Renal cortex interstitium (tissue), 11 donors: ENCODE data around the gene S100A8. TPM values are rescaled to one million over a fixed set of nuclear protein-coding genes. Genes with fewer than 3 reads are reported as not detected.
A peak's percentile ranks its signal among the peaks of the same experiment; 100 is the strongest.
"Not testable (repeated sequence)": the region's sequence is repeated elsewhere in the genome, so short reads cannot be mapped to it uniquely, and the experiment has no call there.

ENCODE experiments used
- DNase-seq, 11 donors: peaks; one replicate each; pipeline ENCODE4 v3.0.0-alpha.2; 2013; ENCODE audit warnings: low read depth in 9 of 11, low spot score in 4 of 11; ENCODE audit errors: extremely low read depth in 1 of 11
- polyA plus RNA-seq, 3 donors: library from polyadenylated mRNA; unstranded; fragments of 120-200 nt; gene quantifications; one replicate each; pipeline ENCODE4 v1.2.1, GENCODE V29; 2013; ENCODE audit not compliant: insufficient read length in 3 of 3

S100A8 gene
- polyA plus RNA-seq, 3 donors: 9.8 to 24.0 (median 20.8) TPM

DNA sequence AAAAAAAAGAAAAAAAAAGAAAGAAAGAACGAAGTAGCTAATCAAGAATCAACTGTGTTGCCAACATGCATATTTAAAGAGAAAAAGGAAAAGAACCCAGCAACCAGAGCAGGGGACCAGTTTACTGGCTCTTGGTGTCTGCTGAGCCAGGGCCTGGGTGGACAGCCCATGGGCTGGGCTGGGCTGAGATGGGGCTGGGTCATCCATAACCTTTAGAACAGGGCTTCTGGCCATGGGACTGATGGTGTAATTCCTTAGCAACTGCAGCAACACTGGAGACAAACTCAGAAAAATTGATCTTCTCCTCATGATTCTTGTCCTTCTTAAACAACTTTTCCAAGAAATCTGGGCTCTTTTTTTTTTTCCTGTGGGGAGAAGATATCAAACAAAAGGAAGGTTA is 35.9 kb upstream of the S100A8 start:
- no peak for DNase-seq

DNA sequence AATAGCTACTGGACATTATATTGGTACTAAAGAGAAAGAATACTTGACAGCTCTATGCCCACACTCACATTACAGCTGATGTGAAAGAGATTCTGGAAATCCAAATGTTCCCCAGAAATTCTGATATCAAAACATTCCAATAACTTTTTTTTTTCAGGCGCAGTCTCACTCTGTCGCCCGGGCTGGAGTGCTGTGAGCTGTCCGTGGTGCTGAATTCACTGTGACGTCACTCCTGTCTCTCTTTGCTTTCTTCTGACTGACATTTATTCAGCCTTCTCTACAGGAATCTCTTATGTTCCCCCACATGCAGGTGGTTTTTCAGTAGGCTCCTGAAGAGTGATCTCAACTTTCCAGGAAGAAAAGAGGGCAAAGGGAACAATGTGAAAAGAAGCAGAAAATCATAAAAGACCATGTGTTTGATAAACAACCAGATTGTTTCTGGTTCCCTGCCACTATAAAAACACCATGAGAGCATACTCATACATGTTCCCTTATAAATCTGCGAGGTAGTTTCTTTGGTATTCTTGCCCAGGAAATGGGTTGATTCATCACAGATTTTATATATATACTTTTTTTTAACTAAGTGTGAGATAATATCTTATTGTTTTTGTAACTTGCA is 31.7 kb upstream of the S100A8 start:
- peak; percentile 56 to 85 (median 73) for DNase-seq

DNA sequence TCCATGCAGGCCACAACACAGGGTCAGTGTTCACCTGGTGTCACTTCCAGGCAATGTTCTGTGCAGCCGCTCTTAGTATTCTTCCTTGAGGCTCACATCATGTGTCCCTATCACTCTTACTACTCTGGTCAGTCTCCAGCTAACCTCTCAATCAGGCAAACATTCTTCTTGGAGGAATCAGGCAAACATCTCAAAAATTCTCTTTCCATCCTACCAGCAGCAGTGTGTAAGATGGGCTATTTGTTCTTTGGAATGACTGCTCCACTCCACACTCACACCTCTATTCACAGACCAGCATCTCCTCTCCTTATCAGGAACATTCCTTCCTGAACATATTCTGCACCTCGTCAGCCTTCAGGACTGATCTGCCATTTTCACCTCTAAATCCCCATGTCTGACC is 29.4 kb upstream of the S100A8 start:
- DNase-seq: no peak

DNA sequence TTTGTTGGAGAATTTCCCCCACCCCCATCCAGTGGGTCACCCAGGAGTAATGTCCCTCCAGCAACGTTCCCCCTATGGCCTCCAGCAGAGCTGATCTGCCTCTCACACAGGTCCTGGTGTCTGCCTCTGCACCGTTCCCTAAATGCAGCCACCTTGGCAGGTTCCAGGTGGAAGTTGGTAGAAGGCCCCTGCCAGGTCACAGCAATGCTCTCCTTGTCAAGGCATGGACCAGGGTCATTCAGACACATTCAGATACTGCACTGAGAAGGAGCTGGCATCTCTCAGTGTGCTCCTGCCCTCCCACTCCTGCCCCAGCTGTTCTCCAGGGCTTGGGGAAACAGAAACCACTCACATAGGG is 28.5 kb upstream of the S100A8 start:
- not testable (repeated sequence) for DNase-seq

DNA sequence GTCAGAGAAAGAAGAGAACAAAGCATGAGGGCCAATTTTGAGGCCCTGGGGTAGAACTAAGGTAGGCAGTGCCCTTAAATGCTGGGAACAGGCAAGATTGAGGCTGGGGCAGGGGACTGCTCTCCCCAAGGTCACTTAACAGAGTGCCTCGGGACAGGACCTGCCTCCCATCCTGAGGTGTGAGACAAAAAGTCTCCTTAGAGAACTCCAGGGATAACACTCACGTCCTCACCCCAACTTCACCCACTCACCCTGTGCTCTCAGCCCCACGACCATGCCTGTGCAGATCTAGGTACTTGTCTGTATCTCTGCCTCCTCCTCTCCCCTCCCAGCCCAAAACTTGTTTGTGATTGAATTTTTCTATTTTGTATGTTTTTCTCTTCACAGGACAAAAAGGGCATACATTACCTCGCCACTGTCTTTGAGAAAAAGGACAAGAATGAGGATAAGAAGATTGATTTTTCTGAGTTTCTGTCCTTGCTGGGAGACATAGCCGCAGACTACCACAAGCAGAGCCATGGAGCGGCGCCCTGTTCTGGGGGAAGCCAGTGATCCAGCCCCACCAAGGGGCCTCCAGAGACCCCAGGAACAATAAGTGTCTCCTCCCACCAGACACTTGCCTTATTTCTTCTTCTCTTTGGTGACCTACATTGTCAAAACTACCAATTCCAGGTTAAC is 28.0 kb upstream of the S100A8 start:
- DNase-seq: not testable (repeated sequence)

DNA sequence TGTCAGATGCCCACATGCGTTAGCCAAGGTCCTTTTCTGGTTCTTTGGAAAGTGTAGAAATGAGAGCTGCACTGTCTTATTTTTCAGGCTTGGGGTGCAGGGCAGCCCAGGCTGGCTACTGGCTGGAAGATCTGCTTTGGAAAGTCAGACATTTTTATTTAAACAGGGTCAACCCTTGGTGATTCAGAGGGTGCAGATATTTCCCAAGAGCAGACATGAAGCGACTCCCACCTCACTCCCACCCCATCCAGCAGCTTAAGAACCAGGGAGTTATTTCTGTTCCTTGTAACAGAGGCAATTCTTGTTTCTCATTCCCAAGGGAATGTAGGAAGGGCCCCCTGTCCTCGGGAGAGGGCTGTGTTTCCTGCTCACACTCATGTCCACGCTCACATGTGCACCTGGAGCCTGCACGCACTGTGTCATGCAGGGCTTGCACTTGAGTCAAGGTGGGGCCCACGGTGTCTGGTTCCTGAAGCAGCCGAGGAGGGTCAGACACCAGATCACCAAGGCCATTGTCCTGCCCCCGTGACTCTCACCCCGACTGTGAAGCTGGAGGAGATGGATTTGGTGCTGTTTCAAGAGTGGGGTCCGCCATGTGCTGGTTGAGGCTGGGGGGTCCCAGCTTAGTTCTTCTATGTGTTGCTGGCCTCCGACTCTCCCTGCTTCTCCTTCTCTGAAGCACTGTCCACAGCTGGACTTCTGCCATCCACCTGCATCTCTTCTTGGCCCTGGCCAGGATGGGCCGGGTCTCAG is 26.4 kb upstream of the S100A8 start:
- DNase-seq: no peak

DNA sequence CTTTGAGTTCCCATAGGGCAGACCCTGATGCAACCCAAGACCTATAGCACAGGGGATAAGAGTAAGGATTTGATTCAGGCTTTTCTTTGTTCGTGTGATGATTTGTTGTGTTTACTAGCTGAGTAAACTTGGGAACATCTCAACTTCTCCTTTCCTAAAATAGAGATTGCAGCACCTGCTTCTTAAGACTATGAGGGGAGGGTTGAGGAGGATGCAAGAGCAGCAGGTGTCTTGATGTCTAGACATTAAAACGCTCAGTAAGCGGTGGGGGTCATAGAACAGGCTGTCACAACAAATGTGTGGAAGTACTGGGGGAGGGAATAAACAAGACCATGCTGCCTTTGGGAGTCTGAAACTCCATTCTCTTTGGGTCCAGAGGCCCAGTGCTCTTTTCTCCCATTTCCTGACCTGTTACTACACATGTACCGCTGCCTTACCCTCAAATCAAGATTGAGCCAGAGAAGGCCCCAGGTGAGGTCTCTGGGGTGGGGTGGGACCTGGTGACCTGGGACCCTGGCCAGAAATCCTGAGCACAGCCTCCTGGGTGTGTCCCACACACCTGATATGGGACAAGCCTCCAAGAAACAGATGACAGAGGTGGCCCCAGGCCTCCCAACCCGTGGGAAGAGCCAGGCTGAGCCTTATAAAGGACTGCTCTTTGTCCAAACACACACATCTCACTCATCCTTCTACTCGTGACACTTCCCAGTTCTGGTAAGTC is 25.1 kb upstream of the S100A8 start, which contains the start of gene S100A7A:
Gene S100A7A (plus strand): TSS at position 671 of the 721 bp plus-strand sequence. CDS start 1,563 bp downstream, outside the sequence.
- no peak for DNase-seq

DNA sequence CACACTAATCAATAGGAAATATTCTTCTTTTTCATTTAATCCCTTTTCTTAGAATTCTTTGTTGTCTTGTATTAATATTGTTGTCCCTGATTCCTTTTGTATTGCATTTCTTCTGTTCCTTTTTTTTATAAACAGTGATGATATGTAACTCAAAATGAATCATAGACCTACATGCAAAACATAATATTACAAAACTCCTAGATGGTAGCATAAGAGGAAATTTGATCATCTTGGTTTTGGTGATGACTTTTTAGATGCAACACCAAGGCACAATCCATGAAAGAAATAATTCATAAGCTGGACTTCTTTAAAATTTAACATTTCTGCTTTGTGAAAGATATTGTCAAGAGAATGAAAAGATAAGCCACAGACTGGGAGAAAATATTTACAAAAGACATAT is 23.1 kb upstream of the S100A8 start:
- DNase-seq: not testable (repeated sequence)

DNA sequence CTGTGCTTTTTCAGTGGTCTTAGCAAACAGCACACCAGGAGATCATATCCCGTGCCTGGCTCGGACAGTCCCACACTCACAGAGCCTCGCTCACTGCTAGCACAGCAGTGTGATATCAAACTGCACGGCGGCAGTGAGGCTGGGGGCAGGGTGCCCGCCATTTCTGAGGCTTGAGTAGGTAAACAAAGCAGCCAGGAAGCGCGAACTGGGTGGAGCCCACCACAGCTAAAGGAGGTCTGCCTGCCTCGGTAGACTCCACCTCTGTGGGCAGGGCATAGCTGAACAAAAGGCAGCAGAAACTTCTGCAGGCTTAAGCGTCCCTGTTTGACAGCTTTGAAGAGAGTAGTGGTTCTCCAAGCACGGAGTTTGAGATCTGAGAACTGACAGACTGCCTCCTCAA is 16.4 kb upstream of the S100A8 start:
- not testable (repeated sequence) for DNase-seq

DNA sequence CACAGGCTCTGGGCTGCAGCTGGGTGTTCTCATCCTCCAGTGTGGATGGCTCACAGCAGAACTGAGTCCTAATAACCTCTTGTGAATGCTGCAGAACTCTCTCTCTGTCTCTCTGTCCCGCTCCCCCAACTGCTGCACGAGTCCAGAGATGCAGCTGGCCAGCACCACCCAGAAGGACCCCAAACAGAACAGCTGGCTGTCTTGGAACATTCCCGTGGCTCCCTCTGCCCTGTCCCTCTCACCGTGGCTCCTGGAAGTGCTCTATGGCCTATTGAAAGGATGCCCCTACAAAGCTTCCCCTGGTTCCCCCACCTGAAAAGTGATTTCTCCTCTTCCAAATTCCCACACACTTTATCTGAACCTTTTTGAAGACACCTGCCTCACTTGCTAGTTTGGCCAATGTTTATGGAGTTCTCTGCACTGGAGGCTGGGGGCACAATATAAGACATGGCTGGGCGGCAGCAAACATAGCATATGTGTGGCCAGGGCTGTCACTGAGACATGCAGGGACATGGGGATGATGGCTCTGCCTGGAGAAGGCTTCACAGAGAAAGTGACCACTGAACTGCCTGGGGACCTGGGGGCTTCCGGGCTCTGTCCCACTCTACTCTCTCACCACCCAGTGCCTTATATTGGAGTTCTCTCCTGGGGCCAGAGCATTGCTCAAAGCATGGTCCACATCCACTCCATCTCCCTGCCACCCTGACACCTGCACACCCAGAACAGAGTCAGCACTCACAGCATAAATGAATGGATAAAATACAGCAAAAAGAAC is 15.1 kb upstream of the S100A8 start:
- DNase-seq: not testable (repeated sequence)

DNA sequence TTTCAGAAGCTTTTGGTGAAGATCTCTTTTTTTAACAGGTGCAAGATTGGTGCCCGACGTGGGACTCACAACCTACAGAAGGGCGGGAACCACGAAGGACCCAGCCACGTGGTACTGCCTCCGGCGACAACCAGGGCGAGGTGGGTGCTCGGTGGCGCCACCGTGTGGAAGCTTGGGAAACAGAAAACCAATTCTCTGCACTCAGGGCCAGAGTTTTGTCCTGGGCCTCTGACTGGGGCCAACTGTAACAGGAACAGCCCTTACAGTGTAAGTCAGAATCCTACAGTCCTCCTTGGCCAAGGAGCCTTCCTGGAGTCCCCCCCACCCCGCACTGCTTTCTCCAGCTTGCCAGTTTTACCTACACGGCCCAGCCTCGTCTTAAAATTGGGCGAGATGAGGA is 13.9 kb upstream of the S100A8 start:
- no peak for DNase-seq

DNA sequence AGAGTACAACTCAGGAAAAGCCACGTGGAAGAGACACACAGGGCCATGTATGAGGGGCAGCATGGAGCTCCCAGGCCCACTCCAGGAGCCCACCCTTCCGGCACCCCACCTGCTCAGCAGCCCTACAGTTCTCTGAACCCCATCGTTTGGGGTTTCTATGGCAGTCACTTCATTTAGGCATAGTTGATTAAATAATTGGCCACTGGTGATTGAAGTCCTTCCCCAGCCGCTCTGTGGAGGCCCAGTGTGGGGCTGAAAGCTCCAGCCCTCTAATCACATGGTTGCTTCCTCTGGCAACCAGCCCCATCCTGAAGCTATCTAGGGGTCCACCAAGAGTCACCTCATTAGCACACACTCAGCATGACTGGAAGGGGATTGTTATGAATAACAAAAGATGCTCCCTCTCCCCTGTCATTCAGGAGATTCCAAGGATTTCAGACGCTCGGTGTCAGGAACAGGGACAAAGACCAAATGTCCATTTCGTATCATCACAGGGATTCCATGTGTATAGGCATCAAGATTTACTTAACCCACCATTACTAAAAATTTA is 13.3 kb upstream of the S100A8 start:
- DNase-seq: no peak

DNA sequence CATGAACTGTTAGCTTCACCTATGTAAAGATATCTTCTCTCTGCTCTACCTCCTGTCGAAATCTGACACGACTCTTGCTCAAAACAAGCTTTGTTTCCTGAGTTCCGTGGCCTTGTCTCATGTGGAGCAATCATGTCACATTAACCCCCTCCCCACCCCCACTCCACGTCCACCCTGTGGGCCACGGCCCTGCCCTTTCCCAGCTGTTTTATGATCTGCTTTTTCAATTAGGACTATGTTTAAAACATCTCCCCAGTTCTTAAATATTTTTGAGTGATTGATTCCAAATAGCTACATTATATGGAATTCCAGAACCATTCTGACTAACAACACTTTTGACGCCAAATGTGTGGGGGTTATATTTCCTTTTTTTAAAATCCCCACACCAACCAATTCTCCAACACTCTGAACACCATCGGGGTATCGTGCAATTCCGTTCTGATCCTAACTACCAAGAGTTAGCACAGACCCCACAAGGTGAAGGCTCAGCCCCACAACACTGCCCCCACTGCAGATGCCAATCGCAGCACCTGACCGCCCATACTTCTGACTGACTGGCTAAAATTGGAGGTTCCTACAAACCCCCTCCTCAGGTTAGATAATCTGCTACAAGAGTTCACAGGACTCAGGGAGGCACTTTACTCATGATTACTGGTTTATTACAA is 12.7 kb upstream of the S100A8 start:
- no peak for DNase-seq

DNA sequence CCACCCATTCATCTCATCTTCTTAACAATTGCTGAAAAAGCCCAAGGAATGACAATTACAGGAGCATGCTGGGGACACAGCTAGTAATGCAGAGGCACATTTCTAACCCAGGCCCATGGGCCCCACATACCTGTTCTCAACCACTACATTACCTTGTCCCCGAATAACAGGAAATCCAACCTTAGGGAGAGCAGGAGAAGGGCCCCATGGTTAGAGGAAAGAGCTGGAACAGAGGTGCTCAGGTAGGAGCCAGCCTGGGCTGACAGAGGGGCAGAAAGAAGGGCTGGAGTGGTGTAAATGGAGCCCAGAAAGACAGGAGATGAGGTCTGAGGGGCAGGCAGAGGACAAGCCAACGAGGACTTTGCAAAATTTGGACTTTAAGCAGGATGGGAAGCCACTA is 11.4 kb upstream of the S100A8 start:
- DNase-seq: no peak

DNA sequence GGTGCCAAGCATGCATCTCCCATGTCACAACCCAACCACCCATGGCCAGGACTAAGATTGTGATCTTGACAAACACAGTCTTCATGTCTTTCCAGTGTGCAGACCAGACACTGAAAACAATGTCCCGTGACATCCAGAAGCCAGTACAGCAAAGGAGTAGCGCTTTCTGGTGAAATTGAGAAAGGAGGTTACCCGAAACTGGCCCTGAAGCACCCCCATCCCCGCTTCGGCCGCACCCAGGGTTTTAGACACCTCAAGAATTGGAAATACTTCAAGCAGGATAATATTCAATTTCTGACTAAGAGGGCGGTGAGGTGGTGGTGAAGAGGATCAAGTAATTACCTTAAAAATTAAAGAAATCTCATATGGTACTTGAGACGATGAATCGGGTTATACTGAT is 10.6 kb upstream of the S100A8 start:
- DNase-seq: no peak

DNA sequence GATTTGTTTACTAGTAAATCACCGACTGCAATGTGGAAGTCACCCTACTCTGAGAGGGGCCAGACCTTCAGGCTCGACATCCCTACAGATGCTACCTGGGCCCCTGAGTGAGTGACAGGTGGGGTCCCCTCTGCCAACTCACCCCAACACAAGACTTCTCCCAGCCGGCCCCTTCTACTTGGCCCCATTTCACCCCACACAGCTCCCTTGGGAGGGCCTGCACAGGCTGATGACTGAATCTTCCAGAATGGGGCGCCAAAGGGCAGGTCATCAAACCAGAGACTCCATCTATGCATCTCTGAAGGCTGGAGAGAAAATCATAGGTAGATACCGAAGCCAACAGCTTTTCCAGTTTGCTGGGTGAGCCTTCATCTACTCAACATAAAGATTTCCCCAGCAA is 9.4 kb upstream of the S100A8 start:
- DNase-seq: no peak

DNA sequence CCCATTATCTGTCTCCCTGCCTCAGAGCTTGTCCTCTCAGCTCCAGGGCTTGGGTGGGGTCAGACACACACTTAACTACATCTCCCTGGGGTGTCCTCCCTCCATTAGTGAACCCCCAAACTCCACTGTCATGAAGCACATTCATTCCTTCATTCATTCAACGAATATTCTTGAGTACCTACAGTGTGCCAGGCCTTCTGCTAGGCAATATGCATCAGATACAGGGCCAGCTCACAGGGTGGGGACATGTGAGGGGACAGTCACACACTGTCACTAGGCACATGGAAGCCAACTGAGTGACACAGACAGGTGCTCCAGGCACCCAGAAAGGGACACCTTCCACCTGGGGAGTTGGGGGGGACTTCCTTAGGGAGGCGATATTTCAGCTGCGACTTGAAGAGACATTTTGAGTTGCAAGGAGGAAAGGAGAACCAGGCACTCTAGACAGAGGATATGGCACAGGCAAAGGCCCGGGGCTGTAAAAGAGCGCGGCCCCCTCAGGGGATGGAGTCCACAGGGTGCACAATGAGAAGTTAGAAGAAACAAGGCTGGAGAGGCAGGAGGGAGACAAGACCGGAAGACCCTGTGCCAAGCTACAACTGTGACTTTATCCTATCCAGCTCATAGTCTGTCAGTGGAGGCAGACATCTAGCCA is 8.7 kb upstream of the S100A8 start:
- no peak for DNase-seq
